Mesenchymal stem cell (in vitro differentiated cells and primary cell): ENCODE data around the gene ERGIC1.
"Not testable (repeated sequence)": the region's sequence is repeated elsewhere in the genome, so short reads cannot be mapped to it uniquely, and the experiment has no call there.

Source experiments
- DNase-seq: peaks from one replicate; pipeline ENCODE4 v3.0.0-alpha.2; 2013
- H2AFZ ChIP-seq: one replicate; pipeline ENCODE4 v1.6.1; 2013; ENCODE audit warnings: low read depth, mild to moderate bottlenecking, control low read depth, inconsistent platforms, low read length, moderate library complexity
- H2AK5ac ChIP-seq: 2 replicates; pipeline ENCODE4 v1.6.1; 2013; ENCODE audit warnings: low read length, moderate library complexity, mild to moderate bottlenecking, inconsistent platforms; ENCODE audit not compliant: severe bottlenecking
- H2BK120ac ChIP-seq: one replicate; pipeline ENCODE4 v1.6.1; 2013; ENCODE audit warnings: low read depth, mild to moderate bottlenecking, inconsistent platforms, low read length, moderate library complexity
- H2BK12ac ChIP-seq, 2 experiments: one replicate each; pipeline ENCODE4 v1.6.1; 2013; ENCODE audit warnings: inconsistent platforms in 2 of 2, low read length in 2 of 2, mild to moderate bottlenecking in 2 of 2, moderate library complexity in 2 of 2, control low read depth in 1 of 2
- H2BK15ac ChIP-seq: one replicate; pipeline ENCODE4 v1.6.1; 2013; ENCODE audit warnings: mild to moderate bottlenecking, low read depth, inconsistent platforms; ENCODE audit not compliant: poor library complexity, severe bottlenecking
- H2BK5ac ChIP-seq: 2 replicates; pipeline ENCODE4 v1.6.1; 2013; ENCODE audit warnings: low read depth, mild to moderate bottlenecking, low read length, control low read depth, inconsistent platforms; ENCODE audit not compliant: poor library complexity, severe bottlenecking
- H3K14ac ChIP-seq, 2 experiments: one replicate each; pipeline ENCODE4 v1.6.1; 2013; ENCODE audit warnings: inconsistent platforms in 2 of 2, low read length in 2 of 2, control low read depth in 1 of 2, mild to moderate bottlenecking in 1 of 2, moderate library complexity in 1 of 2
- H3K18ac ChIP-seq, 2 experiments: one replicate each; pipeline ENCODE4 v1.6.1; 2013; ENCODE audit warnings: inconsistent platforms in 2 of 2, low read length in 2 of 2, control low read depth in 1 of 2, low read depth in 1 of 2, mild to moderate bottlenecking in 1 of 2
- H3K23ac ChIP-seq, 2 experiments: one replicate each; pipeline ENCODE4 v1.6.1; 2013; ENCODE audit warnings: inconsistent platforms in 2 of 2, low read length in 2 of 2, mild to moderate bottlenecking in 2 of 2, moderate library complexity in 2 of 2, control low read depth in 1 of 2
- H3K27ac ChIP-seq: 2 replicates; pipeline ENCODE4 v1.5.1; 2013; ENCODE audit warnings: mild to moderate bottlenecking, moderate library complexity, low read length, control low read depth, inconsistent platforms; ENCODE audit not compliant: poor library complexity, severe bottlenecking
- H3K27me3 ChIP-seq, 2 experiments: 2 replicates each; pipeline versions ENCODE4 v1.6.1 to v1.7.0; 2013; ENCODE audit warnings: low read length in 2 of 2, mild to moderate bottlenecking in 2 of 2, moderate library complexity in 2 of 2, control low read depth in 1 of 2, inconsistent platforms in 1 of 2; ENCODE audit not compliant: control insufficient read depth in 1 of 2, insufficient read depth in 1 of 2
- H3K36me3 ChIP-seq, 2 experiments: 2 replicates each; pipeline versions ENCODE4 v1.6.1 to v1.7.0; 2013; ENCODE audit warnings: low read length in 2 of 2, control low read depth in 1 of 2, inconsistent platforms in 1 of 2, low read depth in 1 of 2, mild to moderate bottlenecking in 1 of 2; ENCODE audit not compliant: insufficient read depth in 2 of 2, control insufficient read depth in 1 of 2
- H3K4ac ChIP-seq, 2 experiments: one replicate each; pipeline ENCODE4 v1.6.1; 2013; ENCODE audit warnings: inconsistent platforms in 2 of 2, low read length in 2 of 2, mild to moderate bottlenecking in 2 of 2, moderate library complexity in 2 of 2, control low read depth in 1 of 2, low read depth in 1 of 2
- H3K4me1 ChIP-seq: 2 replicates; pipeline ENCODE4 v1.6.1; 2013; ENCODE audit warnings: low read depth, low read length, control low read depth; ENCODE audit not compliant: control insufficient read depth, insufficient read depth
- H3K4me2 ChIP-seq: 2 replicates; pipeline ENCODE4 v1.6.1; 2013; ENCODE audit warnings: low read length, mild to moderate bottlenecking, inconsistent platforms; ENCODE audit not compliant: poor library complexity, severe bottlenecking
- H3K4me3 ChIP-seq, 2 experiments: 2 replicates each; pipeline versions ENCODE4 v1.5.1 to v1.7.0; 2013; ENCODE audit warnings: low read length in 2 of 2, mild to moderate bottlenecking in 2 of 2, control low read depth in 1 of 2, low read depth in 1 of 2; ENCODE audit not compliant: insufficient read depth in 1 of 2
- H3K79me1 ChIP-seq: replicated peaks from 2 replicates; pipeline ENCODE4 v1.6.1; 2013; ENCODE audit warnings: mild to moderate bottlenecking, control low read depth, low read length, inconsistent platforms; ENCODE audit not compliant: poor library complexity, severe bottlenecking
- H3K9ac ChIP-seq: 2 replicates; pipeline ENCODE4 v1.7.0; 2013; ENCODE audit warnings: mild to moderate bottlenecking, low read length, moderate library complexity
- H3K9me3 ChIP-seq: 2 replicates; pipeline ENCODE4 v1.7.0; 2013; ENCODE audit warnings: mild to moderate bottlenecking, low read length; ENCODE audit not compliant: control insufficient read depth
- H4K8ac ChIP-seq: one replicate; pipeline ENCODE4 v1.6.1; 2013; ENCODE audit warnings: inconsistent platforms, mild to moderate bottlenecking, low read length, moderate library complexity
- H4K91ac ChIP-seq: one replicate; pipeline ENCODE4 v1.6.1; 2013; ENCODE audit warnings: mild to moderate bottlenecking, low read length, inconsistent platforms
- WGBS: methylation state at CpG from one replicate; pipeline ENCODE4 v1.1.7; 2013; ENCODE audit warnings: mixed read lengths; 5-methylcytosine and 5-hydroxymethylcytosine counted together

Gene ERGIC1

GRCh38 chr5:172846249-172846648 lies 12.2 kb downstream of the ERGIC1 start:
- Histone ChIP-seq H3K23ac (no peak overlapping the region), H3K4me1 (peaks cover 37% of the 10 kb centered on the region), H3K4me2 (no peak overlapping the region), H3K4ac (no peak overlapping the region), H3K4me3 (no peak overlapping the region), H3K79me1 (peaks cover 30% of the 10 kb centered on the region), H2AFZ (no peak overlapping the region), H4K8ac (peak overlapping the region; percentile 4), H3K9me3 (no peaks in the 10 kb centered on the region), H3K18ac (no peak overlapping the region), H2BK5ac (no peak overlapping the region), H3K9ac (no peak overlapping the region), H3K27me3 (no peaks in the 10 kb centered on the region), H3K36me3 (peaks cover 29 to 46% of the 10 kb centered on the region in 2 experiments), H2BK12ac (peak overlapping the region in 1 of 2 experiments; percentile 37), H2BK15ac (no peak overlapping the region), H3K14ac (peak overlapping the region in 1 of 2 experiments; percentile 79), H2AK5ac (no peak overlapping the region), H4K91ac (no peak overlapping the region), H2BK120ac (no peak overlapping the region), H3K27ac (no peak overlapping the region)
- DNase-seq = no peak
- WGBS = 99% methylated on average over 4 of the region's 5 CpGs

GRCh38 chr5:172846677-172847076 lies 12.6 kb downstream of the ERGIC1 start:
- no peak overlapping the region for H3K4me3 ChIP-seq
- no peak overlapping the region for H4K8ac ChIP-seq
- H3K9me3 ChIP-seq = no peaks in the 10 kb centered on the region
- H4K91ac ChIP-seq = no peak overlapping the region
- no peak overlapping the region for H2BK5ac ChIP-seq
- no peaks in the 10 kb centered on the region for H3K27me3 ChIP-seq
- H2AK5ac ChIP-seq = peak overlapping the region; percentile 21
- H2BK12ac ChIP-seq = no peak overlapping the region
- H3K4me2 ChIP-seq = no peak overlapping the region
- no peak overlapping the region for H3K9ac ChIP-seq
- H3K14ac ChIP-seq = no peak overlapping the region
- WGBS = 27% methylated on average over 4 of the region's 4 CpGs
- H3K23ac ChIP-seq = no peak overlapping the region
- H3K36me3 ChIP-seq = peaks cover 26 to 43% of the 10 kb centered on the region in 2 experiments
- no peak overlapping the region for H2AFZ ChIP-seq
- H3K4me1 ChIP-seq = peaks cover 41% of the 10 kb centered on the region
- H3K4ac ChIP-seq = no peak overlapping the region
- H3K18ac ChIP-seq = no peak overlapping the region
- peaks cover 30% of the 10 kb centered on the region for H3K79me1 ChIP-seq
- H2BK15ac ChIP-seq = no peak overlapping the region
- H3K27ac ChIP-seq = no peak overlapping the region
- DNase-seq = peak; percentile 32
- H2BK120ac ChIP-seq = no peak overlapping the region

GRCh38 chr5:172847584-172847983 lies 13.5 kb downstream of the ERGIC1 start:
- peaks cover 43% of the 10 kb centered on the region for H3K4me1 ChIP-seq
- not testable (repeated sequence) for H2BK12ac ChIP-seq, H3K4me2 ChIP-seq, H3K27ac ChIP-seq, DNase-seq, H3K4ac ChIP-seq, H3K9me3 ChIP-seq, H2AK5ac ChIP-seq, H2BK5ac ChIP-seq, H3K18ac ChIP-seq, H3K14ac ChIP-seq, H3K4me3 ChIP-seq, H4K8ac ChIP-seq, H2AFZ ChIP-seq, H3K27me3 ChIP-seq, H4K91ac ChIP-seq, H2BK120ac ChIP-seq, H3K9ac ChIP-seq, H3K23ac ChIP-seq, H2BK15ac ChIP-seq
- H3K36me3 ChIP-seq = peaks cover 26 to 38% of the 10 kb centered on the region in 2 experiments
- 90% methylated on average over 11 of the region's 13 CpGs for WGBS
- peaks cover 28% of the 10 kb centered on the region for H3K79me1 ChIP-seq

- DNase-seq = peak; percentile 36
- WGBS = 81% methylated on average over 3 of the region's 3 CpGs
- Histone ChIP-seq H2BK15ac (no peak overlapping the region), H3K18ac (no peak overlapping the region), H3K4me3 (no peak overlapping the region), H4K8ac (peak overlapping the region; percentile 7), H2AFZ (no peak overlapping the region), H4K91ac (no peak overlapping the region), H2AK5ac (no peak overlapping the region), H3K27ac (no peak overlapping the region), H3K23ac (no peak overlapping the region), H3K9ac (no peak overlapping the region), H3K36me3 (peaks cover 26 to 34% of the 10 kb centered on the region in 2 experiments), H3K4me2 (no peak overlapping the region), H2BK5ac (no peak overlapping the region), H2BK120ac (no peak overlapping the region), H3K4me1 (peaks cover 45% of the 10 kb centered on the region), H3K14ac (no peak overlapping the region), H3K27me3 (no peaks in the 10 kb centered on the region), H3K79me1 (peaks cover 30% of the 10 kb centered on the region), H2BK12ac (no peak overlapping the region), H3K9me3 (no peaks in the 10 kb centered on the region), H3K4ac (no peak overlapping the region)
These were observed 14.4 kb downstream of the ERGIC1 start for GRCh38 chr5:172848419-172848818.
